HUES6 (cell line): ENCODE results near the gene MGAT1.
"Not testable (repeated sequence)": the region's sequence is repeated elsewhere in the genome, so short reads cannot be mapped to it uniquely, and the experiment has no call there.

ENCODE experiments used
- H3K27ac ChIP-seq: 2 replicates; pipeline ENCODE4 v1.7.0; 2013; ENCODE audit warnings: low read depth, mild to moderate bottlenecking, low read length, inconsistent platforms
- H3K27me3 ChIP-seq: 2 replicates; pipeline ENCODE4 v1.6.1; 2013; ENCODE audit warnings: low read length; ENCODE audit not compliant: control insufficient read depth, insufficient read depth
- H3K36me3 ChIP-seq: 2 replicates; pipeline ENCODE4 v1.6.1; 2013; ENCODE audit warnings: low read length; ENCODE audit not compliant: control insufficient read depth, insufficient read depth
- H3K4me1 ChIP-seq: 2 replicates; pipeline ENCODE4 v1.6.1; 2013; ENCODE audit warnings: low read length; ENCODE audit not compliant: control insufficient read depth, insufficient read depth
- H3K4me3 ChIP-seq: 2 replicates; pipeline ENCODE4 v1.5.1; 2013; ENCODE audit warnings: low read depth, low read length
- H3K9ac ChIP-seq: one replicate; pipeline ENCODE4 v1.6.1; 2013; ENCODE audit warnings: mild to moderate bottlenecking, low read length
- H3K9me3 ChIP-seq: 2 replicates; pipeline ENCODE4 v1.6.1; 2013; ENCODE audit warnings: low read depth, low read length; ENCODE audit not compliant: control insufficient read depth, insufficient read depth

The MGAT1 gene

GRCh38 chr5:180832638-180833068, 30.0 kb upstream of the MGAT1 start:
- H3K4me1 ChIP-seq, result peaks cover 10% of the 10 kb centered on the region
- peaks cover 9% of the 10 kb centered on the region; the same call in 1 of the 2 replicates for H3K36me3 ChIP-seq
- H3K27ac ChIP-seq, result no peak overlapping the region
- H3K27me3 ChIP-seq, result peaks cover 22% of the 10 kb centered on the region; the same call in 1 of the 2 replicates
- peaks cover 22% of the 10 kb centered on the region for H3K9me3 ChIP-seq
- no peak overlapping the region for H3K9ac ChIP-seq
- H3K4me3 ChIP-seq, result no peak overlapping the region

- peaks cover 22% of the 10 kb centered on the region; the same call in 1 of the 2 replicates for H3K27me3 ChIP-seq
- H3K4me3 ChIP-seq, result peak overlapping the region; percentile 70
- peak overlapping the region; percentile 89 for H3K9ac ChIP-seq
- H3K4me1 ChIP-seq, result peaks cover 10% of the 10 kb centered on the region; the same call in 1 of the 2 replicates
- peaks cover 22% of the 10 kb centered on the region for H3K9me3 ChIP-seq
- H3K36me3 ChIP-seq, result peaks cover 9% of the 10 kb centered on the region; the same call in 1 of the 2 replicates
- H3K27ac ChIP-seq, result peak overlapping the region; percentile 63; the same call in 1 of the 2 replicates
Observed at GRCh38 chr5:180831139-180832093, 28.8 kb upstream of the MGAT1 start.

- H3K9ac ChIP-seq, result peak overlapping the region; percentile 89
- peaks cover 22% of the 10 kb centered on the region; the same call in 1 of the 2 replicates for H3K27me3 ChIP-seq
- H3K4me3 ChIP-seq, result peak overlapping the region; percentile 70
- H3K9me3 ChIP-seq, result peaks cover 22% of the 10 kb centered on the region
- peaks cover 10% of the 10 kb centered on the region; the same call in 1 of the 2 replicates for H3K4me1 ChIP-seq
- peak overlapping the region; percentile 63; the same call in 1 of the 2 replicates for H3K27ac ChIP-seq
- H3K36me3 ChIP-seq, result peaks cover 9% of the 10 kb centered on the region; the same call in 1 of the 2 replicates
Observed at GRCh38 chr5:180830253-180831138, 27.9 kb upstream of the MGAT1 start.

- peaks cover 10% of the 10 kb centered on the region; the same call in 1 of the 2 replicates for H3K4me1 ChIP-seq
- peaks cover 7% of the 10 kb centered on the region; the same call in 1 of the 2 replicates for H3K36me3 ChIP-seq
- H3K27me3 ChIP-seq, result peaks cover 24% of the 10 kb centered on the region; the same call in 1 of the 2 replicates
- H3K4me3 ChIP-seq, result no peak overlapping the region
- no peak overlapping the region for H3K27ac ChIP-seq
- peaks cover 22% of the 10 kb centered on the region for H3K9me3 ChIP-seq
- H3K9ac ChIP-seq, result no peak overlapping the region
Observed at GRCh38 chr5:180829726-180830125, 27.1 kb upstream of the MGAT1 start.

- H3K27ac ChIP-seq, H3K4me3 ChIP-seq, H3K36me3 ChIP-seq, H3K9ac ChIP-seq: not testable (repeated sequence)
- H3K4me1 ChIP-seq, result peaks cover 10% of the 10 kb centered on the region; the same call in 1 of the 2 replicates
- peaks cover 22% of the 10 kb centered on the region for H3K9me3 ChIP-seq
- peaks cover 25% of the 10 kb centered on the region; the same call in 1 of the 2 replicates for H3K27me3 ChIP-seq
Observed at GRCh38 chr5:180828756-180829531, 26.3 kb upstream of the MGAT1 start.

- not testable (repeated sequence) for H3K27ac ChIP-seq, H3K9ac ChIP-seq, H3K4me3 ChIP-seq, H3K4me1 ChIP-seq, H3K36me3 ChIP-seq
- Histone ChIP-seq H3K9me3 (peaks cover 22% of the 10 kb centered on the region), H3K27me3 (peaks cover 21% of the 10 kb centered on the region; the same call in 1 of the 2 replicates)
Observed at GRCh38 chr5:180827374-180827773, 24.8 kb upstream of the MGAT1 start.

GRCh38 chr5:180825768-180826525, 23.3 kb upstream of the MGAT1 start:
- Histone ChIP-seq H3K4me1 (no peaks in the 10 kb centered on the region; the same call in 1 of the 2 replicates), H3K27me3 (peaks cover 12% of the 10 kb centered on the region; the same call in 1 of the 2 replicates), H3K4me3 (no peak overlapping the region), H3K9me3 (peaks cover 22% of the 10 kb centered on the region), H3K36me3 (peaks cover 6% of the 10 kb centered on the region; the same call in 1 of the 2 replicates), H3K9ac (no peak overlapping the region), H3K27ac (no peak overlapping the region)

- peaks cover 3% of the 10 kb centered on the region; the same call in 1 of the 2 replicates for H3K36me3 ChIP-seq
- H3K4me1 ChIP-seq, result no peaks in the 10 kb centered on the region
- peaks cover 16% of the 10 kb centered on the region for H3K9me3 ChIP-seq
- H3K27me3 ChIP-seq, result peaks cover 3% of the 10 kb centered on the region; the same call in 1 of the 2 replicates
- H3K4me3 ChIP-seq, result no peak overlapping the region
- H3K27ac ChIP-seq, result no peak overlapping the region
- H3K9ac ChIP-seq, result no peak overlapping the region
Observed at GRCh38 chr5:180824630-180825476, 22.2 kb upstream of the MGAT1 start.
